Caco-2 (cell line): Measurements from ENCODE around the gene SPAAR. TPM values are rescaled to one million over a fixed set of nuclear protein-coding genes. Genes with fewer than 3 reads are reported as not detected.
"Not testable (repeated sequence)": the region's sequence is repeated elsewhere in the genome, so short reads cannot be mapped to it uniquely, and the experiment has no call there.

Experiments
- BruUV-seq: library from RNA; stranded (reverse); fragments of 400-500 nt; replicated peaks from 2 replicates; lab custom pipeline; 2021; lab: Mats Ljungman, UMichigan
- CTCF ChIA-PET: fragments of 300-600 bp; sonication (Branson Sonifier 250); formaldehyde crosslinking; loops from one replicate; lab custom pipeline; 2022; ENCODE audit warnings: antibody characterized with exemption; lab: Charles Lee
- POLR2A ChIA-PET: fragments of 300-600 bp; sonication (Branson Sonifier 250); formaldehyde crosslinking; loops from one replicate; lab custom pipeline; 2022; ENCODE audit warnings: antibody characterized with exemption; lab: Charles Lee
- DNase-seq, 2 experiments: peaks; one replicate each; pipeline versions ENCODE4 v3.0.0 to v3.0.0-alpha.2; 2020 to 2022
- H3K27me3 ChIP-seq: replicated peaks from 2 replicates; pipeline ENCODE4 v1.6.0; 2011; ENCODE audit warnings: low read length; ENCODE audit not compliant: control insufficient read depth, insufficient read depth
- H3K36me3 ChIP-seq: 2 replicates; pipeline ENCODE4 v1.5.1; 2011; ENCODE audit warnings: low read length; ENCODE audit not compliant: control insufficient read depth, insufficient read depth
- H3K4me1 ChIP-seq: fragments of 250-450 bp; sonication (Bioruptor Pico); 2 replicates; pipeline ENCODE4 v1.5.1; 2020; ENCODE audit warnings: mild to moderate bottlenecking
- H3K4me3 ChIP-seq: 2 replicates; pipeline ENCODE4 v1.5.1; 2011; ENCODE audit warnings: low read depth, mild to moderate bottlenecking, control low read depth, low read length
- H3K9me3 ChIP-seq: fragments of 250-450 bp; sonication (Bioruptor Pico); 2 replicates; pipeline ENCODE4 v1.5.1; 2020; ENCODE audit warnings: mild to moderate bottlenecking, moderate library complexity
- H3K27ac Mint-ChIP-seq: one replicate; pipeline ENCODE4 v1.8.0; 2022; ENCODE audit warnings: mixed read lengths; ENCODE audit not compliant: unreplicated experiment
- H3K27me3 Mint-ChIP-seq: one replicate; pipeline ENCODE4 v1.8.0; 2022; ENCODE audit warnings: mixed read lengths; ENCODE audit not compliant: insufficient read depth, unreplicated experiment
- H3K36me3 Mint-ChIP-seq: one replicate; pipeline ENCODE4 v1.8.0; 2022; ENCODE audit warnings: mild to moderate bottlenecking, mixed read lengths; ENCODE audit not compliant: insufficient read depth, unreplicated experiment
- H3K4me1 Mint-ChIP-seq: one replicate; pipeline ENCODE4 v1.8.0; 2022; ENCODE audit warnings: low read depth, mixed read lengths; ENCODE audit not compliant: unreplicated experiment
- H3K4me3 Mint-ChIP-seq: one replicate; pipeline ENCODE4 v1.8.0; 2022; ENCODE audit warnings: mild to moderate bottlenecking, moderate library complexity, mixed read lengths; ENCODE audit not compliant: unreplicated experiment
- H3K9me3 Mint-ChIP-seq: one replicate; pipeline ENCODE4 v1.8.0; 2022; ENCODE audit warnings: mixed read lengths; ENCODE audit not compliant: unreplicated experiment
- CTCF ChIP-seq, 2 experiments: fragments of 200-600 bp in 1 of 2; IDR thresholded peaks; 1 replicate in 1 of 2; 2 replicates in 1 of 2; pipeline versions ENCODE4 v1.5.1 to v1.8.0; 2011 to 2022; ENCODE audit warnings: antibody characterized with exemption in 1 of 2, control low read depth in 1 of 2, inconsistent platforms in 1 of 2, low read depth in 1 of 2, low read length in 1 of 2, mild to moderate bottlenecking in 1 of 2, moderate library complexity in 1 of 2; ENCODE audit not compliant: insufficient read depth in 1 of 2, severe bottlenecking in 1 of 2, unreplicated experiment in 1 of 2
- intact Hi-C: fragments of 100-400 bp; cut with micrococcal nuclease; formaldehyde crosslinking; loops from one replicate; pipeline ENCODE4 v1.10.0; 2022; ENCODE audit not compliant: unreplicated experiment
- total RNA-seq: library from RNA; stranded (reverse); gene quantifications from 2 replicates; pipeline ENCODE4 v1.2.3, GENCODE V29; 2022

Gene SPAAR
- total RNA-seq, 1 experiment from 2014 or later: not detected

DNA sequence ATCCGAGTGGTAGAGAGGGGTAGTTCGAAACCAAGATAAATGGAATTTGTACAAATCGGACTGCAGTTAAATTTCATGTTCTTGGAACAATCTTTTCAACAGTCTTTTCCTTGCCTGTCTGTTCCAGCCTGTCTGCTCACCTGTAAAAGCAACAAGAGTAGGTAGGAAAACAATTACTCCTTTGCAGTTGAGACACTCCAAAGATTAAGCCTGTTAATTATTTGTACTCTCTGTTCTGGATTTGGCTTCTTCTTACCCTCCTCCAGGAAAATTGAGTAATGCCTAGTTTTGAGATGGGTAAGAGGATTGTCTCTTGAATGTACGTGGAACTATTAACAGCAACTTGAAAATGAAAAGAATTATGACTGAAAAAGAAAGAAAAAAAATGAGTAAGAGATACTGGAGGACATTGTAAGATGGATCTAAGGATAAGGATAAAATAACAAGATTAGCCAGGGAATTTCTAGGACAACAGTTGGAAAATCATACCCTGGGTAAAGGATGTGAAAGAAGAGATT is 24.3 kb downstream of the SPAAR start:
- no peaks in the 10 kb centered on the region for H3K27me3 ChIP-seq
- CTCF ChIA-PET: no interaction called here
- H3K27ac Mint-ChIP-seq: no peak overlapping the region
- POLR2A ChIA-PET: no interaction called here
- H3K4me1 Mint-ChIP-seq: no peaks in the 10 kb centered on the region
- BruUV-seq: no TSS peak
- intact Hi-C loops: no loop called here
- H3K36me3 ChIP-seq: no peaks in the 10 kb centered on the region
- no peaks in the 10 kb centered on the region for H3K9me3 Mint-ChIP-seq
- no peak overlapping the region for H3K4me3 ChIP-seq
- H3K36me3 Mint-ChIP-seq: no peaks in the 10 kb centered on the region
- peaks cover 5% of the 10 kb centered on the region for H3K27me3 Mint-ChIP-seq
- H3K9me3 ChIP-seq: no peaks in the 10 kb centered on the region
- TF ChIP-seq CTCF (IDR thresholded peaks at IDR 0.05; ENCODE audit: insufficient read depth in 1 of 2, low read depth in 1 of 2, low read length in 1 of 2, severe bottlenecking in 1 of 2, unreplicated experiment in 1 of 2): no peak
- no peak for DNase-seq
- no peak overlapping the region for H3K4me3 Mint-ChIP-seq
- H3K4me1 ChIP-seq: peaks cover 4% of the 10 kb centered on the region; the same call in 1 of the 2 replicates

DNA sequence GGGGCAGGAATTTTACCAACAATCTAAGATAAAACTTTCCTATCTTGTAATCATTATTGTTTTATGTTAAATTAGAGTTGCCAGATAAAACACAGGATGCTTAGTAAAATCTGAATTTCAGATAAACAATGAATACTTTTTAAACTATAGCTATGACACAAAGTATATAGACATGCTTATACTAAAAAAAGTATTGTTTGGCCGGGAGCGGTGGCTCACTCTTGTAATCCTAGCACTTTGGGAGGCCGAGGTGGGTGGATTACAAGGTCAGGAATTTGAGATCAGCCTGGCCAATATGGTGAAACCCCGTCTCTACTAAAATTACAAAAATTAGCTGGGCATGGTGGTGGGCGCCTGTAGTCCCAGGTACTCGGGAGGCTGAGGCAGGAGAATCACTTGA is 24.8 kb downstream of the SPAAR start:
- H3K36me3 ChIP-seq, H3K27me3 ChIP-seq, H3K4me3 Mint-ChIP-seq, intact Hi-C loops, H3K4me1 ChIP-seq, H3K27me3 Mint-ChIP-seq, POLR2A ChIA-PET, CTCF ChIA-PET, H3K36me3 Mint-ChIP-seq, BruUV-seq, H3K27ac Mint-ChIP-seq, H3K9me3 Mint-ChIP-seq, DNase-seq, H3K4me1 Mint-ChIP-seq, H3K9me3 ChIP-seq, H3K4me3 ChIP-seq: not testable (repeated sequence)

DNA sequence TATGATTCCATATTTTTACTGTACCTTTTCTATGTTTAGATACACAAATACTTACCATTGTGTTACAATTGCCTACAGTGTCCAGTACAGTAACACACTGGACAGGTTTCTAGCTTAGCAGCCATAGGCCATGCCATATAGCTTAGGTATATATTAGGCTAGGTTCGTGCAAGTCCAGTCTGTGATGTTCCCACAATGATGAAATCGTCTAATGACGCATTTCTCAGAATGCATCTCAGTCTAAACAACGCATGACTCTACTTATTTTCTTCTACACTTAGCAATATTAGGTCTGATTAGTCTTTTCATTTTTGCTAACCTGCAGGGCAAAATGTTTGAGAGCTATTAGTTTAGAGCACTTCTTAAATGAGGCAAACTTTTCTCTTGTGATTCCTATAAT is 26.0 kb downstream of the SPAAR start:
- Mint-ChIP-seq H3K36me3 (no peaks in the 10 kb centered on the region), H3K27ac (no peak overlapping the region), H3K9me3 (no peaks in the 10 kb centered on the region), H3K27me3 (peaks cover 3% of the 10 kb centered on the region), H3K4me1 (no peaks in the 10 kb centered on the region), H3K4me3 (no peak overlapping the region)
- Histone ChIP-seq H3K4me1 (peaks cover 4% of the 10 kb centered on the region), H3K27me3 (no peaks in the 10 kb centered on the region), H3K4me3 (no peak overlapping the region), H3K36me3 (no peaks in the 10 kb centered on the region), H3K9me3 (no peaks in the 10 kb centered on the region)
- ChIA-PET CTCF (no interaction called here), POLR2A (no interaction called here)
- BruUV-seq: no TSS peak
- TF ChIP-seq CTCF (IDR thresholded peaks at IDR 0.05; ENCODE audit: insufficient read depth in 1 of 2, low read depth in 1 of 2, low read length in 1 of 2, severe bottlenecking in 1 of 2, unreplicated experiment in 1 of 2): no peak
- DNase-seq: no peak
- intact Hi-C loops: no loop called here
